Activated CD4-positive, alpha-beta T cell treated with anti-CD3 and anti-CD28 coated beads for 36 hours (primary cell): ENCODE results near the gene DYRK2. TPM values are rescaled to one million over a fixed set of nuclear protein-coding genes. Genes with fewer than 3 reads are reported as not detected.

Source experiments
- ATAC-seq: fragments of 200-7000 bp; cut with Tn5 transposase; one replicate; pipeline ENCODE4 v1.10.0; 2021; ENCODE audit warnings: mild to moderate bottlenecking, moderate library complexity
- CTCF ChIA-PET: fragments of 350-600 bp; sonication (Branson Sonifier 250); formaldehyde crosslinking; loops from one replicate; lab custom pipeline; 2021; ENCODE audit warnings: antibody characterized with exemption; lab: Charles Lee
- POLR2A ChIA-PET: fragments of 350-600 bp; sonication (Branson Sonifier 250); formaldehyde crosslinking; loops from one replicate; lab custom pipeline; 2021; ENCODE audit warnings: antibody characterized with exemption, inconsistent platforms; lab: Charles Lee
- DNase-seq: peaks from one replicate; pipeline ENCODE4 v3.0.0-alpha.2; 2020
- H3K27ac Mint-ChIP-seq: one replicate; pipeline ENCODE4 v1.8.0; 2021; ENCODE audit warnings: mixed read lengths
- H3K27me3 Mint-ChIP-seq: one replicate; pipeline ENCODE4 v1.8.0; 2021; ENCODE audit warnings: mixed read lengths
- H3K36me3 Mint-ChIP-seq: one replicate; pipeline ENCODE4 v1.8.0; 2021; ENCODE audit warnings: low read depth, mixed read lengths
- H3K4me1 Mint-ChIP-seq: one replicate; pipeline ENCODE4 v1.8.0; 2021; ENCODE audit warnings: mixed read lengths
- H3K4me3 Mint-ChIP-seq: one replicate; pipeline ENCODE4 v1.8.0; 2021; ENCODE audit warnings: mild to moderate bottlenecking, moderate library complexity, mixed read lengths
- H3K9me3 Mint-ChIP-seq: one replicate; pipeline ENCODE4 v1.8.0; 2021; ENCODE audit warnings: low read depth, mixed read lengths
- intact Hi-C, 2 experiments: fragments of 100-400 bp; cut with DNase I in 1 of 2; cut with micrococcal nuclease in 1 of 2; formaldehyde crosslinking; loops; one replicate each; pipeline versions ENCODE4 v1.14.2 to v1.15.1; 2022 to 2024; cut with DNase I, micrococcal nuclease
- total RNA-seq, 2 experiments: library from RNA; stranded (reverse); gene quantifications; one replicate each; pipeline ENCODE4 v1.2.3, GENCODE V29; 2021

DYRK2 gene
- total RNA-seq, 2 experiments from 2014 or later = 19.2 to 21.5 TPM

DNA sequence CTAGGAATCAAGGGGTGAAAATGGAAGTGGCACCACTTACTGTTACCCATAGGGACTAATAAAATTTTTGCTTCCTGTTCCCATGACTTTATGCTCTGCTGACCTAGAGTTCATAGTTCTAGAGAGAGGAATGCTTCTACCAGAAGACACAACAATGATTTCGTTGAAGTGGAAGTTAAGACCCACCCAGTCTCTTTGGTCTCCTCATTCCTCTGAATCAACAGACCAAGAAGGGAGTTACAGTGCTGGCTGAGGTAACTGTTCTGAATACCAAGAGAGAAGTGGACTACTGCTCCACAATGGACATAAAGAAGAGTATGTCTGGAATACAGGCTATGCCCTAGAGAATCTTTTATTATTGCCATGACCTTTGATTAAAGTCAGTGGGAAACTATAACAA lies 23.5 kb upstream of the DYRK2 start:
- ChIA-PET POLR2A (no interaction called here), CTCF (interaction anchor here (0.9 kb wide), 1 partner anchor 47 kb away, joined by 3 read pairs; no protein-coding TSS in a partner anchor)
- intact Hi-C loops = no loop called here
- Mint-ChIP-seq H3K27ac (no peak overlapping the region), H3K4me3 (no peak overlapping the region), H3K9me3 (peaks cover 13% of the 10 kb centered on the region), H3K36me3 (peaks cover 9% of the 10 kb centered on the region), H3K4me1 (peaks cover 28% of the 10 kb centered on the region), H3K27me3 (no peaks in the 10 kb centered on the region)
- DNase-seq = no peak
- ATAC-seq = no peak

DNA sequence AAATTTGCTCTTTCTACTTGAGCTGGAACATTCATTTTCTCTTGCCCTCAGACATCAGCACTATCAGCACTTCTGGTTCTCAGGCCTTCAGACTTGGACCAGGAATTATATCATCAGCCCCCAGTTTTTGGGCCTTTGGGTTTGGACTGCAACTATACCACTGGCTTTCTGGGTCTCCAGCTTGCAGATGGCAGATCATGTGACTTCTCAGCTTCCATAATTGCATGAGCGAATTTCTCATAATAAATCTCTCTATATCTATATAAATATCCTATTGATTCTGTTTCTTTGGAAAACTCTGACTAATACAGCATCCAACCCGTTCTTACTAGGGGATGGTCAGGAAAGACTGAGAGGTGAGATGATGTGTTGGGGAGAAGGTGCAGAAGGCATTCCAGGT lies 22.4 kb upstream of the DYRK2 start:
- peaks cover 13% of the 10 kb centered on the region for H3K9me3 Mint-ChIP-seq
- CTCF ChIA-PET = interaction anchor here (0.5 to 0.8 kb wide), 2 partner anchors 11 to 29 kb away, joined by 3 read pairs; no protein-coding TSS in a partner anchor
- peaks cover 9% of the 10 kb centered on the region for H3K36me3 Mint-ChIP-seq
- no peak overlapping the region for H3K4me3 Mint-ChIP-seq
- H3K27me3 Mint-ChIP-seq = no peaks in the 10 kb centered on the region
- POLR2A ChIA-PET = no interaction called here
- H3K27ac Mint-ChIP-seq = no peak overlapping the region
- intact Hi-C loops = no loop called here
- no peak for ATAC-seq
- no peak for DNase-seq
- peaks cover 40% of the 10 kb centered on the region for H3K4me1 Mint-ChIP-seq

DNA sequence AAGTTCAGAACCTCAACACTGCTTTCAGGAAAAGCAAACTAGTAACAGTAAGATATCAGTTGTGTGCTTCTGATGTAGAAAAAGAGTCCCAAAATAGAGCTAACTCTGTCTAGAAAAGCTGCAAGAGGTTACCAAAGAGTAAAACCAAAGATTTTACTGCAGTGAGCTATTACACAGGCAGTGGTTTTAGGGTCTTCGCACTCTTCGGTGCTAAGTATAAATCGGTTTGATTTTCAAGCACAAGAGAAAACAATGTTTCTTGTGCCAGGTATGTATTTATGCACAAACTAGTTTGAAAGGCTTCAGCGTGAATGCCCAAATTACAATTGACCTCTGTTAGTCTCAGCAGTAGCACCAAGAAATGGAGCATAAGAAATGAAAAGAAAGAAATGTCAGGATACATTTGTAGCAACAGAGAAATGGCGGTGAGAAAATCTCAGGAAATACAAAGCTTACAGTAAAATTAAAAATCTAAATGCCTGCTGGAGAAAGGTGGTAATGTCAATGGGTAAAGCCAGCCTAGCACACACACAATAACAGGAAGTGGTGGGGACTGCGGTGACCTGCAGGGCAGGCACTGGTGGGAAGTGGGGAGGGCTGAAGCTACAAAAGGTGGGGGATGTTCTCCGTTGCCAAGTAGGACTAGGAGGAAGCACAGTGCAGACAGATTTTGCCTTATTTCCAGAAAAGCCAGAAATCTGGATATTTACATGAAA lies 18.0 kb upstream of the DYRK2 start:
- ChIA-PET POLR2A (no interaction called here), CTCF (interaction anchor here (0.7 to 1.3 kb wide), 8 partner anchors 13 to 475 kb away, joined by 3 to 7 read pairs (median 3); no protein-coding TSS in a partner anchor)
- Mint-ChIP-seq H3K27ac (peak overlapping the region; percentile 90), H3K9me3 (peaks cover 9% of the 10 kb centered on the region), H3K27me3 (no peaks in the 10 kb centered on the region), H3K4me3 (peak overlapping the region; percentile 56), H3K4me1 (peaks cover 72% of the 10 kb centered on the region), H3K36me3 (peaks cover 16% of the 10 kb centered on the region)
- ATAC-seq (peak; percentile 93), DNase-seq (peak; percentile 90)
- intact Hi-C loops = loop anchor here (1.0 to 5.0 kb wide), 7 partner anchors 18 to 188 kb away; partner anchors contain the start of gene DYRK2 (in 1 of the 2)

DNA sequence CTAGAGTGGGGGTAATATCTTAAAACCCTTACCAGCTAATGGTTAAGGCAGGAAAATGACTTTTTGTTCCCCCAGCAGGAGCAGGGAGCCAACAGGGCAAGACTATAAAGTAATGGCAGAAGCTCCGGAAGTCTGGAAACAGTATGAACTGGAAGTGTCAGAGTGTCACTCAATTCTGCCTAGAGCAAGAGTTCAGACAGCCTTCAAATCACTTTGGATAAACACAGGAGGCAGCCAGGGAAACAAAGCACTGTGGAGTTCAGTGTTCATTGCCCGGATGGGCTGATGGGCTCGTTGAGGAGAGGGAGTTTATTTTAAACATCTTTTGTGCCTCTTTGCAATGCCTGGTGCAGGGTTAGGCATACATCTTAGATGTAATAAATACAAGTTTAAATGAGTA lies 16.5 kb upstream of the DYRK2 start:
- peak overlapping the region; percentile 51 for H3K27ac Mint-ChIP-seq
- intact Hi-C loops = loop anchor here (5.0 kb wide), 3 partner anchors 40 to 190 kb away; no protein-coding TSS in a partner anchor
- H3K4me3 Mint-ChIP-seq = no peak overlapping the region
- no peaks in the 10 kb centered on the region for H3K27me3 Mint-ChIP-seq
- peaks cover 9% of the 10 kb centered on the region for H3K9me3 Mint-ChIP-seq
- peaks cover 70% of the 10 kb centered on the region for H3K4me1 Mint-ChIP-seq
- DNase-seq = no peak
- ChIA-PET CTCF (interaction anchor here (0.7 to 1.2 kb wide), 3 partner anchors 16 to 19 kb away, joined by 3 to 5 read pairs (median 3); no protein-coding TSS in a partner anchor), POLR2A (no interaction called here)
- ATAC-seq = no peak
- peaks cover 16% of the 10 kb centered on the region for H3K36me3 Mint-ChIP-seq

DNA sequence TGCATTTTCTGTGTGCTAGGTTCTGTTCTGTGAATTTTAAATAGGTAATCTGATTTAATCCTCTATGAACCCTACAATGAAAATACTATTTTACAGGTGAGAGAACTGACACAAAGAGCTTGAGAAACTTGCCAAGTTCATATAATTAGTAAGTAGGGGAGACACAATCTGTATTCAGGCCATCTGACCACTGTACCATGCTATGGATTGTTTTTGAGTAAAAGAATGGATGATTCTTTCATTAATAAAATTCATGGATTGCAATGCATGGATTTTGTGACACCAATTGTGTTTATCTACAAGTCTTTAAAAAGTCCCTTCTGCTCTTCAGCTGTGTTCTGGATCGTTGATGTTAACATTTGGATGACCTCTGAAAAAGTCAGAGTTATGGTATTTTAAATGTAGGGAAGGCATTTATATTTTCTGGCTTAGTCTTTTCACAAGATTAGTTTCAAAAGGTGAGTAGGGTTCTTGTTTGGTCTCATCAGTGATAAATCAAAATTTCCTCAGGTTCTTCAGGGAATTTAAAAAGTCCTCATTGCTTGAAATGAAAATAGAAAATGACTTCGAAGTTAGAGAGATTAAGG lies 15.4 kb upstream of the DYRK2 start:
- ATAC-seq = no peak
- H3K9me3 Mint-ChIP-seq = peaks cover 9% of the 10 kb centered on the region
- no peak overlapping the region for H3K4me3 Mint-ChIP-seq
- peaks cover 16% of the 10 kb centered on the region for H3K36me3 Mint-ChIP-seq
- intact Hi-C loops = loop anchor here (5.0 kb wide), 3 partner anchors 41 to 191 kb away; no protein-coding TSS in a partner anchor
- no peak for DNase-seq
- ChIA-PET POLR2A (interaction anchor here (0.6 kb wide), 1 partner anchor 269 kb away, joined by 3 read pairs; no protein-coding TSS in a partner anchor), CTCF (interaction anchor here (0.7 to 1.3 kb wide), 4 partner anchors 15 to 310 kb away, joined by 3 to 4 read pairs (median 4); partner anchors contain the start of gene DYRK2)
- H3K27me3 Mint-ChIP-seq = no peaks in the 10 kb centered on the region
- H3K27ac Mint-ChIP-seq = peak overlapping the region; percentile 40
- H3K4me1 Mint-ChIP-seq = peaks cover 65% of the 10 kb centered on the region

DNA sequence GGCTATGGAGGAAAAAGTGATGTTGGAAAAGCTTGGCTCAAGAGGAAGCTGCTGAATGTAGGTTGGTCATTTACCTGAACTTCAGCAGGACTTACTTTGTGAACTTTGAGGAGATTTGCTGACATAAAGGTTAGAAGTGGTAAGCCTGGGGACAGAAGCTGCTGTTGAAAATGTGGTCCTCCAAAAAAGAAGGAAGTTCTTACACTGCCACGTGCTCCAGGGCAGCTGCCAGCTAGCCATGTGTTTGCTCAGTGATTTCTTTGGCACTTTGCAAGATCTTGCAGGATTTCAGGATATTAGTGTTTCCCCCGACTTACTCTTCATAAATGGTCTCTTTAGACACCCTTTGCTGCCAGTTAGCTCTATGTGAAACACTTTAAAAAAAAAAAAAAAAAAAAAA lies 14.8 kb upstream of the DYRK2 start:
- Mint-ChIP-seq H3K4me3 (no peak overlapping the region), H3K27ac (peak overlapping the region; percentile 40), H3K4me1 (peaks cover 59% of the 10 kb centered on the region), H3K9me3 (peaks cover 9% of the 10 kb centered on the region), H3K27me3 (no peaks in the 10 kb centered on the region), H3K36me3 (peaks cover 13% of the 10 kb centered on the region)
- ATAC-seq = no peak
- ChIA-PET CTCF (interaction anchor here (0.7 to 1.3 kb wide), 3 partner anchors 14 to 309 kb away, joined by 3 to 4 read pairs (median 4); partner anchors contain the start of gene DYRK2), POLR2A (no interaction called here)
- DNase-seq = no peak
- intact Hi-C loops = loop anchor here (5.0 kb wide), 3 partner anchors 41 to 191 kb away; no protein-coding TSS in a partner anchor

DNA sequence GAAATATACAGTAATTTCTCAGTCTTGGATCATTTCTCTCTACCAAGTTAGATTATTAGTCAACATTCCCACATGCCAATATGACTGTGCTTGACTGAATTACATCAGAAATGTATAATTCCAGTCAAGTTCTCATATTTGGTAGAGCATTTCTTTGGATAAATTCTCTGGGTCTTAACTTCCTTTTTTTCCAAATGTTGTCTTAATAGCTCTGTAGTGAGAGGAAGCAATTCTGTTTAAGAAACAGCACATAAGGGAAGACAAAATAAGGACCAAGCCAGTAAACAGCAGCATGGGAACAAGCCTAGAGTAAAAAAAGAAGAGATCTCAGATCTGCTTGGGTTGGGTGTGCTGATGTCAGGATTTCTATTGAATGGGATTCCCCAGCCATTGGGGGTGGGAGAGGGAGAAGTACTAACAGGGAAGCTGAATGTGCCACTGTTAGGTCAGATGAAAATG lies 14.2 kb upstream of the DYRK2 start:
- DNase-seq = peak; percentile 11
- Mint-ChIP-seq H3K27me3 (no peaks in the 10 kb centered on the region), H3K9me3 (peaks cover 5% of the 10 kb centered on the region), H3K4me3 (no peak overlapping the region), H3K4me1 (peaks cover 55% of the 10 kb centered on the region), H3K36me3 (peaks cover 10% of the 10 kb centered on the region), H3K27ac (peak overlapping the region; percentile 43)
- ATAC-seq = peak; percentile 27
- CTCF ChIA-PET = interaction anchor here (1.3 kb wide), 1 partner anchor 309 kb away, joined by 3 read pairs; no protein-coding TSS in a partner anchor
- POLR2A ChIA-PET = interaction anchor here (0.7 kb wide), 1 partner anchor 13 kb away, joined by 5 read pairs; no protein-coding TSS in a partner anchor
- intact Hi-C loops = loop anchor here (5.0 kb wide), 3 partner anchors 42 to 192 kb away; no protein-coding TSS in a partner anchor

DNA sequence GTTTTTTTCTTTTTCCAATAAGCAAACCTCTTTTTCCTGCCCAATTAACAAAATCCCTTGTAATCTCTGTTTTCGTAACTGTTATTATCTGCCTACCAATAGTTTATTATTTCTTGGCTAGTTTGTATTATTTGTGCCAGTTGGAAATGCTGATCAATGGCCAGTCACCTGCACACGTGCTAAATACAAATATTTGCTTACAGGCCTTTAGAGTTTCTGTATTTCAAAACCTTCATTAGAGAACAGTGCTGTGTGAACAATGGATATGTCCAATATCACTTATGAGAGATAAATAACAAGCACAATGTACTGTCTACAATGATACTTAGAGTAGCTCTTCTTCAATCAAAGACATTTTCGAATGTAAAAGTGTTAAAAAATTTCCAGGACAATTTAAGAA lies 10.8 kb upstream of the DYRK2 start:
- no peak for ATAC-seq
- DNase-seq = no peak
- H3K36me3 Mint-ChIP-seq = peaks cover 5% of the 10 kb centered on the region
- H3K4me3 Mint-ChIP-seq = no peak overlapping the region
- CTCF ChIA-PET = interaction anchor here (1.5 kb wide), 1 partner anchor 20 kb away, joined by 3 read pairs; no protein-coding TSS in a partner anchor
- H3K9me3 Mint-ChIP-seq = no peaks in the 10 kb centered on the region
- peaks cover 33% of the 10 kb centered on the region for H3K4me1 Mint-ChIP-seq
- no peak overlapping the region for H3K27ac Mint-ChIP-seq
- POLR2A ChIA-PET = no interaction called here
- H3K27me3 Mint-ChIP-seq = no peaks in the 10 kb centered on the region
- intact Hi-C loops = no loop called here

DNA sequence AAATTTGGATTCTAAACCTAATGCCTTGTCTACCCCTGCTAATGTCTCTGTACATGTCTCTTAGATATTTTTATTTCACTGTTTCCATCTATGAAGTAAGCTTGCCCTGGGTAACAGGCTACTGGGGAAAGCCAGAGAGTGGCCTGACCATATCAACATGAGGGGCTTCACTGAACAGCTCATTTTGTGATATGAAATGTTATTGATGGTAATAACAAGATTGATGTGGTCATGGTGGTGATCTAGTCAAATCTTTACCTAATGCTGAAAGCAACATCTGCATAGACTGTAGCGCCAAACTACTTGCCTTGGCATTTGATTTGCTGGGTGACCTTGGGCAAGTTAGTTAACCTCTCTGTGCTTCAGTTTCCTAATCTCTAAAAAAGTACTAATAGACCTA lies 9.9 kb upstream of the DYRK2 start:
- ChIA-PET CTCF (interaction anchor here (0.5 to 1.0 kb wide), 2 partner anchors 278 to 370 kb away, joined by 3 read pairs; partner anchors contain the start of gene CAND1), POLR2A (no interaction called here)
- H3K4me1 Mint-ChIP-seq = peaks cover 24% of the 10 kb centered on the region
- H3K27ac Mint-ChIP-seq = no peak overlapping the region
- intact Hi-C loops = no loop called here
- H3K9me3 Mint-ChIP-seq = no peaks in the 10 kb centered on the region
- no peaks in the 10 kb centered on the region for H3K36me3 Mint-ChIP-seq
- ATAC-seq (peak; percentile 21), DNase-seq (no peak)
- no peak overlapping the region for H3K4me3 Mint-ChIP-seq
- H3K27me3 Mint-ChIP-seq = no peaks in the 10 kb centered on the region

DNA sequence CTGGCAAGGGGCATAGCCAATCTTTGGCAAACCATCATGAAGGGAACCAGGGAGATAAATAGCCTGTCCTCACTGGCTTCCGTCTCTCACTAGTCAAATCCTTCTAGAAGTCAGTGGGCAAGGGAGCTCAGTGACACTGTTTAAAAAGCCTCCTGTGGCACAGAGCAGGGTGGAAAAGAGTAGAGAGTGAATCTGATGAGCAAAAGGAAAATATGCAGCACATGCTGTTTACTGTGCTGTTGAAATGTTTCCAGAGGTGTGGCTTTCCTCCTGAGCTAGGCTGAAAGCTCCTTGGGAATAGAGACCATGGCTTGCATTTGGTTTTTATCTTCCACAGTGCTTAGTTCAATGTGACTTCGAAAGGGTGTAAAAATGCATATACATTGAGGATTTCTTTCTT lies 7.7 kb upstream of the DYRK2 start:
- H3K4me1 Mint-ChIP-seq = peaks cover 10% of the 10 kb centered on the region
- no peak overlapping the region for H3K27ac Mint-ChIP-seq
- no peaks in the 10 kb centered on the region for H3K27me3 Mint-ChIP-seq
- no peak overlapping the region for H3K4me3 Mint-ChIP-seq
- ChIA-PET POLR2A (no interaction called here), CTCF (no interaction called here)
- H3K36me3 Mint-ChIP-seq = no peaks in the 10 kb centered on the region
- ATAC-seq (peak; percentile 72), DNase-seq (no peak)
- no peaks in the 10 kb centered on the region for H3K9me3 Mint-ChIP-seq
- intact Hi-C loops = no loop called here

DNA sequence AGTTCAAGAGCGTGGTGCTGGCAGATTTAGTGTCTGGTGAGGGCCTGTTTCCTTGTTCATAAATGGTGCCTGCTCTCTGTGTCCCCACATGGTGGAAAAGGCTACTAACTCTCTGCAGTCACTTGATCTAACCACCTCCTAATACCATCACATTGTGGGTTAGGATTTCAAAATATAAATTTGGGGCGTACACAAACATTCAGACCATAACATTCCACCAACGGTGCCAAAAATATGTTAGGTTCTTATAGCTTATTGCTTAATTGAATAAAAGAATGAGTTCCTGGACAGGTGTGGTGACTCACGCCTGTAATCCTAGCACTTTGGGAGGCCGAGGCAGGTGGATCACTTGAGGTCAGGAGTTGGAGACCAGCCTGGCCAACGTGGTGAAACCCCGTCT lies 3.4 kb upstream of the DYRK2 start:
- no peaks in the 10 kb centered on the region for H3K9me3 Mint-ChIP-seq
- no peak overlapping the region for H3K27ac Mint-ChIP-seq
- DNase-seq (no peak), ATAC-seq (no peak)
- intact Hi-C loops = loop anchor here in 1 of 2 experiments (5.0 kb wide), 2 partner anchors 53 to 193 kb away; no protein-coding TSS in a partner anchor
- no peak overlapping the region for H3K4me3 Mint-ChIP-seq
- ChIA-PET CTCF (interaction anchor here (1.7 kb wide), 1 partner anchor 14 kb away, joined by 6 read pairs; no protein-coding TSS in a partner anchor), POLR2A (no interaction called here)
- H3K27me3 Mint-ChIP-seq = no peaks in the 10 kb centered on the region
- H3K36me3 Mint-ChIP-seq = peaks cover 2% of the 10 kb centered on the region
- H3K4me1 Mint-ChIP-seq = peaks cover 26% of the 10 kb centered on the region
